ENCODE data around the gene WFDC1.

WFDC1 gene

GRCh38 chr16:84294531-84295142 is at the start of gene WFDC1:
Gene WFDC1, plus strand, starts transcription at chr16:84294878. Its CDS starts 94 bp downstream, at chr16:84294972.
- FAIRE-seq, result no peak

- FAIRE-seq, result no peak
These were observed 48.6 kb upstream of the WFDC1 start for GRCh38 chr16:84245956-84246678.

- FAIRE-seq, result no peak
These were observed 48.0 kb upstream of the WFDC1 start for GRCh38 chr16:84246679-84247077.

GRCh38 chr16:84247331-84247730 is 47.3 kb upstream of the WFDC1 start:
- no peak for FAIRE-seq

GRCh38 chr16:84247844-84248243 is 46.8 kb upstream of the WFDC1 start:
- no peak for FAIRE-seq

- FAIRE-seq, result no peak
These were observed 42.5 kb upstream of the WFDC1 start for GRCh38 chr16:84252184-84252583.

GRCh38 chr16:84253173-84253572 is 41.5 kb upstream of the WFDC1 start:
- FAIRE-seq, result no peak

GRCh38 chr16:84254062-84254461 is 40.6 kb upstream of the WFDC1 start:
- FAIRE-seq, result no peak

- FAIRE-seq, result no peak
These were observed 39.4 kb upstream of the WFDC1 start for GRCh38 chr16:84255050-84255810.

GRCh38 chr16:84258266-84258665 is 36.4 kb upstream of the WFDC1 start:
- no peak for FAIRE-seq

- FAIRE-seq, result no peak
These were observed 35.0 kb upstream of the WFDC1 start for GRCh38 chr16:84259691-84260090.

GRCh38 chr16:84260766-84261554 is 33.7 kb upstream of the WFDC1 start:
- FAIRE-seq, result no peak

- no peak for FAIRE-seq
These were observed 32.6 kb upstream of the WFDC1 start for GRCh38 chr16:84262031-84262430.

GRCh38 chr16:84262939-84263338 is 31.7 kb upstream of the WFDC1 start:
- no peak for FAIRE-seq

- peak; percentile 71 for FAIRE-seq
These were observed 28.2 kb upstream of the WFDC1 start for GRCh38 chr16:84266451-84266850.

- FAIRE-seq, result no peak
These were observed 27.3 kb upstream of the WFDC1 start for GRCh38 chr16:84267380-84267779.

- no peak for FAIRE-seq
These were observed 26.2 kb upstream of the WFDC1 start for GRCh38 chr16:84268291-84269040.

- FAIRE-seq, result no peak
These were observed 24.6 kb upstream of the WFDC1 start for GRCh38 chr16:84270071-84270470.

GRCh38 chr16:84270531-84270930 is 24.1 kb upstream of the WFDC1 start:
- FAIRE-seq, result no peak

GRCh38 chr16:84271037-84271436 is 23.6 kb upstream of the WFDC1 start:
- no peak for FAIRE-seq

GRCh38 chr16:84271866-84272265 is 22.8 kb upstream of the WFDC1 start:
- no peak for FAIRE-seq

- no peak for FAIRE-seq
These were observed 21.8 kb upstream of the WFDC1 start for GRCh38 chr16:84272740-84273320.
